ENCODE data around the gene PFN1. TPM values are rescaled to one million over a fixed set of nuclear protein-coding genes. Genes with fewer than 3 reads are reported as not detected.

PFN1 gene
- total and polyA plus RNA-seq, 2 donors (not counting 3 experiments of a cell fraction or from before 2014, with no cell fraction given) = 1,191 to 1,577 TPM

- Histone ChIP-seq H4K20me1 (replicated peaks; ENCODE audit: control insufficient read depth, extremely low read depth, insufficient read depth, low read length) (no peaks in the 10 kb centered on the region), H3K4me2 (ENCODE audit: insufficient read depth, low read length) (no peak overlapping the region), H3K4me1 (ENCODE audit: control insufficient read depth, extremely low read depth, insufficient read depth, low read length) (peaks cover 22% of the 10 kb centered on the region), H3K27ac (ENCODE audit: insufficient read depth, low read depth, low read length) (no peak overlapping the region), H3K9me3 (replicated peaks; ENCODE audit: control insufficient read depth, insufficient read depth, low read length) (no peaks in the 10 kb centered on the region), H3K36me3 (ENCODE audit: control insufficient read depth in 2 of 2, extremely low read depth in 1 of 2, insufficient read depth in 2 of 2, low read length in 2 of 2) (peaks cover 2 to 19% of the 10 kb centered on the region in 2 experiments), H3K9me1 (replicated peaks; ENCODE audit: control insufficient read depth, extremely low read depth, insufficient read depth, low read length) (no peaks in the 10 kb centered on the region), H3K79me2 (ENCODE audit: control insufficient read depth, insufficient read depth, low read length) (peaks cover 25% of the 10 kb centered on the region), H2AFZ (ENCODE audit: low read depth, low read length) (no peak overlapping the region), H3K4me3 (replicated peaks in 1 of 3; ENCODE audit: insufficient read depth in 1 of 3, low read depth in 1 of 3, low read length in 3 of 3) (no peak overlapping the region), H3K9ac (replicated peaks; ENCODE audit: extremely low read depth, insufficient read depth, low read length) (no peak overlapping the region), H3K27me3 (ENCODE audit: control insufficient read depth in 2 of 2, insufficient read depth in 2 of 2, low read length in 2 of 2) (no peaks in the 10 kb centered on the region)
- dilution Hi-C loops (cut with MboI; ENCODE audit: extremely low pct_ligation_motif_present, low sequenced_read_pairs) (no loop called here), intact Hi-C loops (cut with micrococcal nuclease) (no loop called here)
- POLR2A ChIA-PET = no interaction called here
- CTCF ChIA-PET = interaction anchor here (1.8 kb wide), 1 partner anchor 27 kb away, joined by 8 read pairs; no protein-coding TSS in a partner anchor
- no TSS peak for BruUV-seq (replicated peaks)
- DNase-seq (ENCODE audit: low read depth, low spot score) (no peak), FAIRE-seq (no peak)
- TF ChIP-seq JUN (IDR thresholded peaks at IDR 0.05; ENCODE audit: borderline replicate concordance, insufficient read depth, insufficient read length, low read depth) (no peak), POLR2A (IDR thresholded peaks at IDR 0.05; ENCODE audit: low read depth, low read length) (no peak), POLR2AphosphoS5 (IDR thresholded peaks at IDR 0.05; ENCODE audit: insufficient read depth, low read depth, low read length) (no peak), GATA2 (IDR thresholded peaks at IDR 0.05; ENCODE audit: insufficient read depth, insufficient read length, low read depth, low read length) (no peak)
Measured at GRCh38 chr17:4936436-4936835, 11.9 kb downstream of the PFN1 start.

- dilution Hi-C loops (cut with MboI; ENCODE audit: extremely low pct_ligation_motif_present, low sequenced_read_pairs) = no loop called here
- H3K9me3 ChIP-seq (replicated peaks; ENCODE audit: control insufficient read depth, insufficient read depth, low read length) = no peaks in the 10 kb centered on the region
- H3K27me3 ChIP-seq (ENCODE audit: control insufficient read depth in 2 of 2, insufficient read depth in 2 of 2, low read length in 2 of 2) = no peaks in the 10 kb centered on the region
- TF ChIP-seq EZH2 (IDR thresholded peaks at IDR 0.05; ENCODE audit: borderline replicate concordance, low read depth, low read length, severe bottlenecking) (no peak), POLR2A (IDR thresholded peaks at IDR 0.05; ENCODE audit: low read depth, low read length) (no peak), MYC (IDR thresholded peaks at IDR 0.05; ENCODE audit: low read depth, low read length) (no peak), CTCF (IDR thresholded peaks at IDR 0.05; ENCODE audit: extremely low read depth in 1 of 2, insufficient read depth in 1 of 2, low read depth in 1 of 2, low read length in 2 of 2) (no peak), GATA2 (IDR thresholded peaks at IDR 0.05; ENCODE audit: insufficient read depth, insufficient read length, low read depth, low read length) (no peak), FOS (IDR thresholded peaks at IDR 0.05; ENCODE audit: borderline replicate concordance, insufficient read depth, low read length) (no peak), POLR2AphosphoS5 (IDR thresholded peaks at IDR 0.05; ENCODE audit: insufficient read depth, low read depth, low read length) (no peak)
- peaks cover 17% of the 10 kb centered on the region for H3K79me2 ChIP-seq (ENCODE audit: control insufficient read depth, insufficient read depth, low read length)
- H3K4me1 ChIP-seq (ENCODE audit: control insufficient read depth, extremely low read depth, insufficient read depth, low read length) = peaks cover 15% of the 10 kb centered on the region
- H3K4me3 ChIP-seq (replicated peaks in 1 of 3; ENCODE audit: insufficient read depth in 1 of 3, low read depth in 1 of 3, low read length in 3 of 3) = no peak overlapping the region
- POLR2A ChIA-PET = no interaction called here
- FAIRE-seq (peak; percentile 15), DNase-seq (ENCODE audit: low read depth, low spot score) (no peak)
- H3K27ac ChIP-seq (ENCODE audit: insufficient read depth, low read depth, low read length) = no peak overlapping the region
- peaks cover 2 to 19% of the 10 kb centered on the region in 2 experiments for H3K36me3 ChIP-seq (ENCODE audit: control insufficient read depth in 2 of 2, extremely low read depth in 1 of 2, insufficient read depth in 2 of 2, low read length in 2 of 2)
- H3K9ac ChIP-seq (replicated peaks; ENCODE audit: extremely low read depth, insufficient read depth, low read length) = no peak overlapping the region
- BruUV-seq (replicated peaks) = no TSS peak
- no peak overlapping the region for H3K4me2 ChIP-seq (ENCODE audit: insufficient read depth, low read length)
- no peaks in the 10 kb centered on the region for H3K9me1 ChIP-seq (replicated peaks; ENCODE audit: control insufficient read depth, extremely low read depth, insufficient read depth, low read length)
- intact Hi-C loops (cut with micrococcal nuclease) = no loop called here
- H4K20me1 ChIP-seq (replicated peaks; ENCODE audit: control insufficient read depth, extremely low read depth, insufficient read depth, low read length) = no peaks in the 10 kb centered on the region
- CTCF ChIA-PET = interaction anchor here (1.8 kb wide), 1 partner anchor 26 kb away, joined by 8 read pairs; no protein-coding TSS in a partner anchor
- H2AFZ ChIP-seq (ENCODE audit: low read depth, low read length) = no peak overlapping the region
Measured at GRCh38 chr17:4935650-4936049, 12.7 kb downstream of the PFN1 start.

Data from endothelial cell of umbilical vein (primary cell).